Loucy (cell line): ENCODE data around the gene MARK1.
A peak's percentile ranks its signal among the peaks of the same experiment; 100 is the strongest.

ENCODE experiments used
- H2AFZ ChIP-seq: fragments of 200-600 bp; sonication (generic); 2 replicates; pipeline ENCODE4 v1.6.0; 2016; ENCODE audit warnings: antibody characterized with exemption, mild to moderate bottlenecking, low read length, moderate library complexity
- H3F3A ChIP-seq: fragments of 200-600 bp; 2 replicates; pipeline ENCODE4 v1.6.0; 2016; ENCODE audit warnings: antibody characterized with exemption, low read depth, mild to moderate bottlenecking
- H3K27me3 ChIP-seq: fragments of 200-600 bp; sonication (generic); 2 replicates; pipeline ENCODE4 v1.6.1; 2014; ENCODE audit warnings: low read length, mild to moderate bottlenecking; ENCODE audit not compliant: insufficient read depth, poor library complexity, severe bottlenecking
- H3K36me3 ChIP-seq: fragments of 200-600 bp; sonication (generic); 2 replicates; pipeline ENCODE4 v1.6.1; 2016; ENCODE audit warnings: low read length; ENCODE audit not compliant: insufficient read depth
- H3K4me1 ChIP-seq: fragments of 200-600 bp; sonication (generic); 2 replicates; pipeline ENCODE4 v1.5.1; 2014; ENCODE audit warnings: low read length, mild to moderate bottlenecking; ENCODE audit not compliant: insufficient read depth, poor library complexity, severe bottlenecking
- H3K4me2 ChIP-seq: fragments of 200-600 bp; sonication (generic); 2 replicates; pipeline ENCODE4 v1.6.0; 2014; ENCODE audit warnings: antibody characterized with exemption, low read length, low read depth, mild to moderate bottlenecking; ENCODE audit not compliant: poor library complexity, severe bottlenecking
- H3K4me3 ChIP-seq: fragments of 200-600 bp; sonication (generic); 2 replicates; pipeline ENCODE4 v1.5.1; 2014; ENCODE audit warnings: low read length, mild to moderate bottlenecking, mixed read lengths; ENCODE audit not compliant: poor library complexity, severe bottlenecking
- H3K79me2 ChIP-seq: fragments of 200-600 bp; sonication (generic); 2 replicates; pipeline ENCODE4 v1.6.1; 2014; ENCODE audit warnings: low read length; ENCODE audit not compliant: insufficient read depth
- H3K9ac ChIP-seq: fragments of 200-600 bp; sonication (generic); 2 replicates; pipeline ENCODE4 v1.6.0; 2014; ENCODE audit warnings: mild to moderate bottlenecking, low read depth, low read length, moderate library complexity; ENCODE audit not compliant: poor library complexity, severe bottlenecking
- H3K9me2 ChIP-seq: fragments of 200-600 bp; sonication (generic); replicated peaks from 2 replicates; pipeline ENCODE4 v1.6.1; 2016; ENCODE audit warnings: low read depth, low read length, mixed read lengths
- H3K9me3 ChIP-seq: fragments of 200-600 bp; sonication (generic); 2 replicates; pipeline ENCODE4 v1.6.1; 2014; ENCODE audit warnings: mild to moderate bottlenecking, antibody characterized with exemption, low read length, low read depth; ENCODE audit not compliant: insufficient read depth
- H4K20me1 ChIP-seq: fragments of 200-600 bp; sonication (generic); 2 replicates; pipeline ENCODE4 v1.6.0; 2014; ENCODE audit warnings: antibody characterized with exemption, low read length, mild to moderate bottlenecking; ENCODE audit not compliant: insufficient read depth, poor library complexity, severe bottlenecking
- EZH2phosphoT487 ChIP-seq: fragments of 200-600 bp; IDR thresholded peaks from 2 replicates; pipeline ENCODE4 v1.6.1; 2018; ENCODE audit warnings: antibody characterized with exemption, mild to moderate bottlenecking, moderate library complexity, borderline replicate concordance
- TF ChIP-seq, protein P1 (sequence below): fragments of 200-600 bp; sonication (generic); conservative IDR thresholded peaks from 2 replicates; pipeline ENCODE4 v1.5.1; 2014; ENCODE audit warnings: mild to moderate bottlenecking, antibody characterized with exemption, low read length

MARK1 gene

GRCh38 chr1:220544901-220545303 lies 17.0 kb downstream of the MARK1 start:
- Histone ChIP-seq H3K27me3 (no peaks in the 10 kb centered on the region), H4K20me1 (no peaks in the 10 kb centered on the region), H3K36me3 (no peaks in the 10 kb centered on the region), H3K4me3 (no peak overlapping the region), H3K9ac (no peak overlapping the region), H2AFZ (no peak overlapping the region), H3K4me2 (no peak overlapping the region), H3K9me2 (no peaks in the 10 kb centered on the region), H3K79me2 (no peaks in the 10 kb centered on the region), H3F3A (no peaks in the 10 kb centered on the region), H3K9me3 (no peaks in the 10 kb centered on the region), H3K4me1 (no peaks in the 10 kb centered on the region)
- TF ChIP-seq, protein P1, sequence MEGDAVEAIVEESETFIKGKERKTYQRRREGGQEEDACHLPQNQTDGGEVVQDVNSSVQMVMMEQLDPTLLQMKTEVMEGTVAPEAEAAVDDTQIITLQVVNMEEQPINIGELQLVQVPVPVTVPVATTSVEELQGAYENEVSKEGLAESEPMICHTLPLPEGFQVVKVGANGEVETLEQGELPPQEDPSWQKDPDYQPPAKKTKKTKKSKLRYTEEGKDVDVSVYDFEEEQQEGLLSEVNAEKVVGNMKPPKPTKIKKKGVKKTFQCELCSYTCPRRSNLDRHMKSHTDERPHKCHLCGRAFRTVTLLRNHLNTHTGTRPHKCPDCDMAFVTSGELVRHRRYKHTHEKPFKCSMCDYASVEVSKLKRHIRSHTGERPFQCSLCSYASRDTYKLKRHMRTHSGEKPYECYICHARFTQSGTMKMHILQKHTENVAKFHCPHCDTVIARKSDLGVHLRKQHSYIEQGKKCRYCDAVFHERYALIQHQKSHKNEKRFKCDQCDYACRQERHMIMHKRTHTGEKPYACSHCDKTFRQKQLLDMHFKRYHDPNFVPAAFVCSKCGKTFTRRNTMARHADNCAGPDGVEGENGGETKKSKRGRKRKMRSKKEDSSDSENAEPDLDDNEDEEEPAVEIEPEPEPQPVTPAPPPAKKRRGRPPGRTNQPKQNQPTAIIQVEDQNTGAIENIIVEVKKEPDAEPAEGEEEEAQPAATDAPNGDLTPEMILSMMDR = peak; percentile 40
- no peak for TF ChIP-seq EZH2phosphoT487

DNA sequence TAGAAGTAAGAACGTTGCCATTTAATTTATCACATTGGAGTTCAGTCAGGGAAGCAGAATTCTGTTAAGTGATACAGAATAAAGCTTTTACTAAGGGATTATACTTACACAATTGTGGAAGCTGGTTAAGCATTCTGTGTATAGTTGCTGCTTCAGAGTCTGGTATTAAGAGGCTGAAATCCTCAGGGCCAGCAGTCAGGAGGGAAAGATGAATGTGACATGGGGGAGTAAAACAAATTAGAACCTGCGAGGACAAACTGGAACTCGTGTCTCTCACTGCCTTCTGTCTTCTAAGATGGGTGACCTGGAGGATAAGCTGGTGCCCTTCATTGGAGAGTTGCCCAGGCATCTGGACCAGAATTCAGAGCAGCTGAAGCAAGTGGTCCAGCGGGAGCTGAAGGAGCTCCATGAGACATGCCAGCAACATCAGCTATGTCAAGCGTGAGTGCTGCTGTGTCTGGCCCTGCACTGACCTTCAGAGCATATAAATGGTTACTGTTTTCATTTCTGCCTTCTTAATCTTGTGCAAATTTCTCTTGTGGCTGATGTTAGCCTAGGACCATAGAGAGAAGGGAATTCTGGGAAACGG lies 23.0 kb downstream of the MARK1 start:
- TF ChIP-seq, protein P1 = no peak
- TF ChIP-seq EZH2phosphoT487 = no peak
- no peaks in the 10 kb centered on the region for H3K4me1 ChIP-seq
- no peaks in the 10 kb centered on the region for H3K9me3 ChIP-seq
- no peak overlapping the region for H3K4me2 ChIP-seq
- no peaks in the 10 kb centered on the region for H4K20me1 ChIP-seq
- H3K79me2 ChIP-seq = no peaks in the 10 kb centered on the region
- no peaks in the 10 kb centered on the region for H3F3A ChIP-seq
- no peak overlapping the region for H3K4me3 ChIP-seq
- no peaks in the 10 kb centered on the region for H3K36me3 ChIP-seq
- no peak overlapping the region for H3K9ac ChIP-seq
- H3K27me3 ChIP-seq = no peaks in the 10 kb centered on the region
- no peak overlapping the region for H2AFZ ChIP-seq
- H3K9me2 ChIP-seq = no peaks in the 10 kb centered on the region

DNA sequence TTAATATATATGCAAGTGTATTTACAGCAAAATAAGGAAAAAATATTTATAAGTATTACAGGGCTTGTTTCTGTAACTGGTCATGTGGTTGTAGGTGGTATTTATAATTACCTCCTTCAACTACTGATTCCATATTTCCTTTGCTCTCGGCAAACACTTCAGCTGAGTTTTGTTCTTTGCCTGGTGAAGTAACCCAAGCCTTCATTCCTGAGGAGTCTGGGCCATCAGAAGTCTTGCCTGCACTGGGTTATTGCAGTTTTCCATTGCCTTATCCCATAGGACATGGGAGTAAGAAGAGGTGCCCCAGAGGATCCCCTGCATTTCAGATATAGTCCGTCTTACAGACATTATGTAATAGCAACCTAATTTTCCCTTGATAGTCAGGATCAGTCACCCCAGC lies 23.8 kb downstream of the MARK1 start:
- Histone ChIP-seq H2AFZ (no peak overlapping the region), H3K36me3 (no peaks in the 10 kb centered on the region), H3K4me2 (no peak overlapping the region), H3K4me3 (no peak overlapping the region), H3K9me2 (no peaks in the 10 kb centered on the region), H3K9me3 (no peaks in the 10 kb centered on the region), H3K9ac (no peak overlapping the region), H4K20me1 (no peaks in the 10 kb centered on the region), H3K79me2 (no peaks in the 10 kb centered on the region), H3K4me1 (no peaks in the 10 kb centered on the region), H3F3A (no peaks in the 10 kb centered on the region), H3K27me3 (no peaks in the 10 kb centered on the region)
- TF ChIP-seq, protein P1 = no peak
- no peak for TF ChIP-seq EZH2phosphoT487
